Lower leg skin (tissue), 3 donors: Measurements from ENCODE around the gene KCND1.

Experiments used
- POLR2A ChIP-seq, 2 donors: fragments of 450-650 bp; IDR thresholded peaks; one replicate each; pipeline ENCODE4 v1.6.1; 2016 to 2017; ENCODE audit warnings: antibody characterized with exemption in 2 of 2, mild to moderate bottlenecking in 1 of 2, moderate library complexity in 1 of 2
- TF ChIP-seq, protein P1 (sequence below), 3 donors: fragments of 450-650 bp; IDR thresholded peaks; one replicate each; pipeline ENCODE4 v1.5.1; 2016; ENCODE audit warnings: antibody characterized with exemption in 3 of 3, mild to moderate bottlenecking in 3 of 3, moderate library complexity in 2 of 3

- TF ChIP-seq, protein P1, sequence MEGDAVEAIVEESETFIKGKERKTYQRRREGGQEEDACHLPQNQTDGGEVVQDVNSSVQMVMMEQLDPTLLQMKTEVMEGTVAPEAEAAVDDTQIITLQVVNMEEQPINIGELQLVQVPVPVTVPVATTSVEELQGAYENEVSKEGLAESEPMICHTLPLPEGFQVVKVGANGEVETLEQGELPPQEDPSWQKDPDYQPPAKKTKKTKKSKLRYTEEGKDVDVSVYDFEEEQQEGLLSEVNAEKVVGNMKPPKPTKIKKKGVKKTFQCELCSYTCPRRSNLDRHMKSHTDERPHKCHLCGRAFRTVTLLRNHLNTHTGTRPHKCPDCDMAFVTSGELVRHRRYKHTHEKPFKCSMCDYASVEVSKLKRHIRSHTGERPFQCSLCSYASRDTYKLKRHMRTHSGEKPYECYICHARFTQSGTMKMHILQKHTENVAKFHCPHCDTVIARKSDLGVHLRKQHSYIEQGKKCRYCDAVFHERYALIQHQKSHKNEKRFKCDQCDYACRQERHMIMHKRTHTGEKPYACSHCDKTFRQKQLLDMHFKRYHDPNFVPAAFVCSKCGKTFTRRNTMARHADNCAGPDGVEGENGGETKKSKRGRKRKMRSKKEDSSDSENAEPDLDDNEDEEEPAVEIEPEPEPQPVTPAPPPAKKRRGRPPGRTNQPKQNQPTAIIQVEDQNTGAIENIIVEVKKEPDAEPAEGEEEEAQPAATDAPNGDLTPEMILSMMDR (IDR thresholded peaks at IDR 0.05), result no peak
- no peak for TF ChIP-seq POLR2A (IDR thresholded peaks at IDR 0.05)
Observed at GRCh38 chrX:48989483-48989882, 17.8 kb upstream of the KCND1 start.
